K562 (cell line): ENCODE results near the gene PRELID3B. TPM values are rescaled to one million over a fixed set of nuclear protein-coding genes. Genes with fewer than 3 reads are reported as not detected.

ENCODE experiments used
- CBX1 ChIP-seq: sonication (generic); IDR thresholded peaks from 2 replicates; pipeline ENCODE4 v1.6.1; 2016; ENCODE audit warnings: antibody characterized with exemption, low read depth, mild to moderate bottlenecking
- CBX5 ChIP-seq: IDR thresholded peaks from 2 replicates; pipeline ENCODE4 v1.6.1; 2014; ENCODE audit warnings: low read depth, borderline replicate concordance
- EP300 ChIP-seq: IDR thresholded peaks from 2 replicates; pipeline ENCODE4 v1.6.1; 2012; ENCODE audit warnings: low read length, improper control_type of control experiment
- ESRRB ChIP-seq: fragments of 250-450 bp; sonication (Bioruptor Pico); IDR thresholded peaks from 2 replicates; pipeline ENCODE4 v1.5.0; 2020; ENCODE audit warnings: mild to moderate bottlenecking, moderate library complexity, borderline replicate concordance
- FIP1L1 ChIP-seq: fragments of 200-400 bp; formaldehyde crosslinking; IDR thresholded peaks from 2 replicates; pipeline ENCODE4 v1.6.1; 2018; ENCODE audit warnings: mild to moderate bottlenecking, low read depth, low read length; ENCODE audit not compliant: poor library complexity, severe bottlenecking
- HLTF ChIP-seq: fragments of 450-650 bp; IDR thresholded peaks from 2 replicates; pipeline ENCODE4 v1.6.1; 2016
- HSF4 ChIP-seq: fragments of 250-450 bp; sonication (Bioruptor Pico); IDR thresholded peaks from 2 replicates; pipeline ENCODE4 v2.1.2; 2022; ENCODE audit warnings: mild to moderate bottlenecking, moderate library complexity, borderline replicate concordance
- IRF2 ChIP-seq: sonication (generic); formaldehyde crosslinking; IDR thresholded peaks from 2 replicates; pipeline ENCODE4 v1.8.1; 2022; ENCODE audit warnings: mild to moderate bottlenecking, missing genetic modification reagents
- KLF1 ChIP-seq: fragments of 450-650 bp; IDR thresholded peaks from 2 replicates; pipeline ENCODE4 v1.6.1; 2016; ENCODE audit warnings: missing genetic modification characterization, missing compliant biosample characterization
- NR2F6 ChIP-seq: fragments of 450-650 bp; formaldehyde crosslinking; IDR thresholded peaks from 2 replicates; pipeline ENCODE4 v1.4.0; 2020; ENCODE audit warnings: mild to moderate bottlenecking
- ZNF583 ChIP-seq: fragments of 250-450 bp; sonication (Bioruptor Pico); IDR thresholded peaks from 2 replicates; pipeline ENCODE4 v1.4.0; 2020
- ZNF644 ChIP-seq: fragments of 200-800 bp; sonication (Bioruptor generic); IDR thresholded peaks from 2 replicates; pipeline ENCODE4 v1.6.1; 2016; ENCODE audit warnings: low read depth, missing genetic modification characterization, missing compliant biosample characterization
- polyA plus RNA-seq, 8 experiments: library from polyadenylated mRNA; depleted of rRNA in 4 of 8; stranded (reverse) in 5 of 8; unstranded in 3 of 8; fragments of >200 nt; fragmentation: Nextera tagmentation in 2 of 8; fragmentation: Illumina TruSeq in 1 of 8; extraction: Ambion mirVana in 2 of 8; extraction: Trizol in 1 of 8; gene quantifications; 2 replicates each; pipeline versions ENCODE4 v1.2.1 to v1.2.3, GENCODE V29; 2011 to 2014; ENCODE audit warnings: inconsistent platforms in 1 of 8, missing spikeins in 1 of 8
- total RNA-seq, 7 experiments: library from RNA; depleted of rRNA in 6 of 7; stranded (reverse); fragments of >200 nt in 6 of 7; fragmentation: Illumina TruSeq in 2 of 7; extraction: Trizol in 2 of 7; gene quantifications; 2 replicates each; pipeline versions ENCODE4 v1.2.1 to v1.2.3, GENCODE V29; 2011 to 2021; ENCODE audit warnings: low replicate concordance in 1 of 7
- TF ChIP-seq, protein P1 (sequence below): IDR thresholded peaks from 2 replicates; pipeline ENCODE4 v1.6.1; 2011; ENCODE audit warnings: borderline replicate concordance, low read depth, mild to moderate bottlenecking, moderate library complexity, low read length; ENCODE audit not compliant: insufficient read depth, poor library complexity, severe bottlenecking
- TF ChIP-seq, protein P2 (sequence below): fragments of 450-650 bp; IDR thresholded peaks from 2 replicates; pipeline ENCODE4 v1.6.1; 2016; ENCODE audit warnings: low read depth, mild to moderate bottlenecking, moderate library complexity
- TF ChIP-seq, protein P3 (sequence below): fragments of 450-650 bp; IDR thresholded peaks from 2 replicates; pipeline ENCODE4 v1.6.1; 2018; ENCODE audit warnings: mild to moderate bottlenecking, low read depth; ENCODE audit not compliant: partially characterized antibody

PRELID3B gene
- total and polyA plus RNA-seq, 9 of the 15 experiments (the other 6 are each of a cell fraction or from before 2014, with no cell fraction given), result 77.0 to 186 (median 101) TPM

DNA sequence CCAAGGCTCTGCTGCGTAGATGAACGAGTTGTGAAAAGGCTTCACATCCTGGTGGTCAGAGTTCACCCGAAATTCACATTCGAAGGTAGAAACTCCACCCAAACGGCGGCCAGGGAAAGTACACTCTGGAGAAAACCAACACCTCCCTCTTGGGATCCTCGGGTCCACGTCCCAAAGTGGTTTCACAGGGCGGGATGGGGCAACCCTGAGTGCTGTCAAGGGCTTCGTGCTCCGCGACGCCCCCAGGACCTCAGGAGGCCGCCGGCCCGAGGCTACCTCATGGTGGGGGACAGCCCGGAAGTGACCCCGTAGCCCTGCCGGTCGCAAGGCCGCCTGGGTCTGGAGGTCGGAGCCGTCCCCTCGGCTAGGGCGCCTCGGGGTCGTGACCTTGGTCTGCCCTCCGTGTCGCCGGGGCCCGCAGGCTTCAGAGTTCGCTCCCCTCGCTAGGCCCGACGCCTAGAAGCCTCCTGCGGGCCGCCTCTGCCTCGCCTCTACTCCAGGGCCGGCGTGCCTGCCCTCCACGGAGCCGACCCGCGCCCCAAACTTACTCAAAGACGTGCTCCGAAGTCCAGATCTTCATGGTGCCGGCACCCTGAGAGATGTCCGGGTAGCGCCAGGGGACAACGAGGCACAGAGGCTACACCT lies at the start of gene PRELID3B (continued):
- TF ChIP-seq, protein P1, sequence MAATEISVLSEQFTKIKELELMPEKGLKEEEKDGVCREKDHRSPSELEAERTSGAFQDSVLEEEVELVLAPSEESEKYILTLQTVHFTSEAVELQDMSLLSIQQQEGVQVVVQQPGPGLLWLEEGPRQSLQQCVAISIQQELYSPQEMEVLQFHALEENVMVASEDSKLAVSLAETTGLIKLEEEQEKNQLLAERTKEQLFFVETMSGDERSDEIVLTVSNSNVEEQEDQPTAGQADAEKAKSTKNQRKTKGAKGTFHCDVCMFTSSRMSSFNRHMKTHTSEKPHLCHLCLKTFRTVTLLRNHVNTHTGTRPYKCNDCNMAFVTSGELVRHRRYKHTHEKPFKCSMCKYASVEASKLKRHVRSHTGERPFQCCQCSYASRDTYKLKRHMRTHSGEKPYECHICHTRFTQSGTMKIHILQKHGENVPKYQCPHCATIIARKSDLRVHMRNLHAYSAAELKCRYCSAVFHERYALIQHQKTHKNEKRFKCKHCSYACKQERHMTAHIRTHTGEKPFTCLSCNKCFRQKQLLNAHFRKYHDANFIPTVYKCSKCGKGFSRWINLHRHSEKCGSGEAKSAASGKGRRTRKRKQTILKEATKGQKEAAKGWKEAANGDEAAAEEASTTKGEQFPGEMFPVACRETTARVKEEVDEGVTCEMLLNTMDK, result no peak
- peak; percentile 59; the same call in 1 of the 2 replicates for TF ChIP-seq CBX1
- TF ChIP-seq FIP1L1, result peak; percentile 79
- TF ChIP-seq, protein P2, sequence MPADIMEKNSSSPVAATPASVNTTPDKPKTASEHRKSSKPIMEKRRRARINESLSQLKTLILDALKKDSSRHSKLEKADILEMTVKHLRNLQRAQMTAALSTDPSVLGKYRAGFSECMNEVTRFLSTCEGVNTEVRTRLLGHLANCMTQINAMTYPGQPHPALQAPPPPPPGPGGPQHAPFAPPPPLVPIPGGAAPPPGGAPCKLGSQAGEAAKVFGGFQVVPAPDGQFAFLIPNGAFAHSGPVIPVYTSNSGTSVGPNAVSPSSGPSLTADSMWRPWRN, result no peak
- TF ChIP-seq CBX5, result no peak
- no peak for TF ChIP-seq ZNF583 (CRISPR knock-in tag)
- no peak for TF ChIP-seq ESRRB (CRISPR knock-in tag)
- no peak for TF ChIP-seq ZNF644 (tag)
- no peak for TF ChIP-seq HLTF
- TF ChIP-seq HSF4 (CRISPR knock-in tag), result no peak
- no peak for TF ChIP-seq NR2F6 (CRISPR knock-in tag)
- no peak for TF ChIP-seq EP300
- TF ChIP-seq KLF1 (tag), result peak; percentile 72
- TF ChIP-seq, protein P3, sequence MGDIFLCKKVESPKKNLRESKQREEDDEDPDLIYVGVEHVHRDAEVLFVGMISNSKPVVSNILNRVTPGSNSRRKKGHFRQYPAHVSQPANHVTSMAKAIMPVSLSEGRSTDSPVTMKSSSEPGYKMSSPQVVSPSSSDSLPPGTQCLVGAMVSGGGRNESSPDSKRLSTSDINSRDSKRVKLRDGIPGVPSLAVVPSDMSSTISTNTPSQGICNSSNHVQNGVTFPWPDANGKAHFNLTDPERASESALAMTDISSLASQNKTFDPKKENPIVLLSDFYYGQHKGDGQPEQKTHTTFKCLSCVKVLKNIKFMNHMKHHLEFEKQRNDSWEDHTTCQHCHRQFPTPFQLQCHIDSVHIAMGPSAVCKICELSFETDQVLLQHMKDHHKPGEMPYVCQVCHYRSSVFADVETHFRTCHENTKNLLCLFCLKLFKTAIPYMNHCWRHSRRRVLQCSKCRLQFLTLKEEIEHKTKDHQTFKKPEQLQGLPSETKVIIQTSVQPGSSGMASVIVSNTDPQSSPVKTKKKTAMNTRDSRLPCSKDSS, result no peak
- no peak for TF ChIP-seq IRF2 (CRISPR knock-in tag)
